CD4-positive, CD25-positive, alpha-beta regulatory T cell (primary cell): ENCODE measurements around the gene ASGR2. TPM values are rescaled to one million over a fixed set of nuclear protein-coding genes. Genes with fewer than 3 reads are reported as not detected.
"Not testable (repeated sequence)": the region's sequence is repeated elsewhere in the genome, so short reads cannot be mapped to it uniquely, and the experiment has no call there.

ENCODE experiments used
- ATAC-seq, 2 donors: fragments of 150-1000 bp; cut with Tn5 transposase; one replicate each; pipeline ENCODE4 v1.10.0; 2021; ENCODE audit warnings: low read depth in 2 of 2, moderate number of reproducible peaks in 2 of 2, moderate library complexity in 1 of 2
- DNase-seq, 3 donors: peaks; one replicate each; pipeline versions ENCODE4 v3.0.0 to v3.0.0-alpha.2; 2012 to 2022; ENCODE audit warnings: mixed read lengths in 1 of 3
- H3K27ac ChIP-seq: one replicate; pipeline ENCODE4 v1.7.0; 2013; ENCODE audit warnings: mild to moderate bottlenecking, low read length; ENCODE audit not compliant: insufficient read depth, poor library complexity, severe bottlenecking
- H3K27me3 ChIP-seq: one replicate; pipeline ENCODE4 v1.7.0; 2013; ENCODE audit warnings: low read length; ENCODE audit not compliant: control insufficient read depth, insufficient read depth
- H3K36me3 ChIP-seq: one replicate; pipeline ENCODE4 v1.7.0; 2013; ENCODE audit warnings: mild to moderate bottlenecking, low read length, moderate library complexity; ENCODE audit not compliant: control insufficient read depth, insufficient read depth
- H3K4me1 ChIP-seq: 2 replicates; pipeline ENCODE4 v1.7.0; 2013; ENCODE audit warnings: mild to moderate bottlenecking, low read length; ENCODE audit not compliant: insufficient read depth, control insufficient read depth, poor library complexity, severe bottlenecking
- H3K4me3 ChIP-seq: one replicate; pipeline ENCODE4 v1.7.0; 2013; ENCODE audit warnings: low read depth, mild to moderate bottlenecking, low read length, moderate library complexity
- H3K9me3 ChIP-seq, 2 experiments: 1 replicate in 1 of 2; 2 replicates in 1 of 2; pipeline ENCODE4 v1.7.0; 2013; ENCODE audit warnings: low read length in 2 of 2, mild to moderate bottlenecking in 1 of 2, moderate library complexity in 1 of 2; ENCODE audit not compliant: control insufficient read depth in 2 of 2
- H3K27ac Mint-ChIP-seq, 3 donors: one replicate each; pipeline ENCODE4 v1.8.0; 2020 to 2022; ENCODE audit warnings: mild to moderate bottlenecking in 3 of 3, mixed read lengths in 3 of 3, moderate library complexity in 2 of 3
- H3K27me3 Mint-ChIP-seq: one replicate; pipeline ENCODE4 v1.8.0; 2022; ENCODE audit warnings: mild to moderate bottlenecking, mixed read lengths
- H3K36me3 Mint-ChIP-seq: one replicate; pipeline ENCODE4 v1.8.0; 2020; ENCODE audit warnings: mixed read lengths
- H3K4me1 Mint-ChIP-seq, 4 donors: one replicate each; pipeline ENCODE4 v1.8.0; 2020 to 2022; ENCODE audit warnings: mixed read lengths in 4 of 4, mild to moderate bottlenecking in 1 of 4
- H3K4me3 Mint-ChIP-seq, 4 donors: one replicate each; pipeline ENCODE4 v1.8.0; 2020 to 2022; ENCODE audit warnings: mild to moderate bottlenecking in 4 of 4, mixed read lengths in 4 of 4, moderate library complexity in 3 of 4
- H3K9me3 Mint-ChIP-seq, 7 donors: one replicate each; pipeline ENCODE4 v1.8.0; 2020 to 2022; ENCODE audit warnings: mixed read lengths in 7 of 7, mild to moderate bottlenecking in 3 of 7, moderate library complexity in 2 of 7
- polyA plus RNA-seq, 4 donors: library from polyadenylated mRNA; unstranded; fragments of 300-500 nt; fragmentation: Illumina TruSeq; gene quantifications; one replicate each; pipeline ENCODE4 v1.2.3, GENCODE V29; 2021
- total RNA-seq: library from RNA; stranded (reverse); gene quantifications from one replicate; pipeline ENCODE4 v1.2.3, GENCODE V29; 2022

The ASGR2 gene
- total and polyA plus RNA-seq, 5 donors from 2014 or later, result not detected

DNA sequence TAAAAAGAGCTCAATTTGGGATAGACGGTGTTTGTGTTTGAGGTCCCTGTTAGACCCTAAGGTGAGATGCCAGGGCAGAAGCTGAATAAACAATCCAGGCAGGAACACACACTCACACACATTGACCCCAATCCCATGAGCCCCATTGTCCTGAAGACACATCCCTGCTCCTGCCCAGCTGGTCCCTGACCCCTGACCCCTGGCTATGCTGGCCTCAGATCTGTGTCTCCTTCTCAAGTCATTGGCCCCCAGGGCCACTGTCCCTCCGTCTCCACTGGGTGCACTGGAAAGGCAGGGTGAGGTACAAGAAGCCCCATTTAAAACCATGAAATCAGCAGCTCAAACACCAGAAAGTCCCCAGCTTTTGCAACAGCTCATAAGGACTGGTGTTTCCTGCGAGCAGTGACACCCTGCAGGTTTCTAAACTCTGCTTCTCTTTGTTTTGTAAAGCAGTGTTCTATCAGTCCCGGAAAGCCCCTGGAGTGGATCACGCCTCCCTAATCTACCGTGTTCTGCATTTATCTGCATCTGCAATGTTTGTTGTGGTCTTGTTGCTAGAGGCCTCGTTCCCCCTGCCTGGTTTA, 18.0 kb upstream of the ASGR2 start:
- Histone ChIP-seq H3K36me3 (no peaks in the 10 kb centered on the region), H3K4me3 (peak overlapping the region; percentile 41), H3K4me1 (peaks cover 9% of the 10 kb centered on the region), H3K9me3 (no peaks in the 10 kb centered on the region), H3K27ac (peak overlapping the region; percentile 61), H3K27me3 (peaks cover 2% of the 10 kb centered on the region)
- Mint-ChIP-seq H3K4me3 (peak overlapping the region in 2 of 4 donors; percentile 18 to 67), H3K27me3 (peaks cover 6% of the 10 kb centered on the region), H3K9me3 (no peaks in the 10 kb centered on the region), H3K36me3 (no peaks in the 10 kb centered on the region), H3K27ac (peak overlapping the region; percentile 52 to 93 (median 81)), H3K4me1 (peaks cover 5 to 23% (median 9%) of the 10 kb centered on the region in 4 donors)
- DNase-seq (peak; percentile 37 to 66 (median 59)), ATAC-seq (peak; percentile 72 to 80)

DNA sequence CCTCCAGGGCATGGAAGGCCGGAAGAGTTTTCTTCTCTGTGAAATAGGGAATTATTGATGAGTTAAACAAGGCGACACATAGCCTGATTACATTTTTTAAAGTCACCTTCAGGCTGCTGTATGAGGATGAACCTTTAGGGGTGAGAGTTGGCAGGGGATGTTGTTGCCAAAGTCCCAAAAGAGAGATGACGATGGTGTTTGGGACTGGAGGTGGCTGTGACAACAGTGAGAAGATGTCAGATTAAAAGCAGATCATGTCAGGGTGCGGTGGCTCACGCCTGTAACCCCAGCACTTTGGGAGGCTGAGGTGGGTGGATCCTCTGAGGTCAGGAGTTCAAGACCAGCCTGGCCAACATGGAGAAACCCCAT, 16.8 kb upstream of the ASGR2 start:
- DNase-seq, result no peak
- ATAC-seq, result no peak
- H3K36me3 ChIP-seq, result no peaks in the 10 kb centered on the region
- Mint-ChIP-seq H3K27ac (peak overlapping the region in 1 of 3 donors; percentile 82), H3K36me3 (no peaks in the 10 kb centered on the region), H3K4me1 (peaks cover 4 to 23% (median 9%) of the 10 kb centered on the region in 4 donors), H3K9me3 (no peaks in the 10 kb centered on the region), H3K4me3 (no peak overlapping the region), H3K27me3 (peaks cover 5% of the 10 kb centered on the region)
- no peaks in the 10 kb centered on the region for H3K9me3 ChIP-seq
- H3K27me3 ChIP-seq, result no peaks in the 10 kb centered on the region
- H3K4me3 ChIP-seq, result no peak overlapping the region
- H3K4me1 ChIP-seq, result peaks cover 9% of the 10 kb centered on the region
- no peak overlapping the region for H3K27ac ChIP-seq

DNA sequence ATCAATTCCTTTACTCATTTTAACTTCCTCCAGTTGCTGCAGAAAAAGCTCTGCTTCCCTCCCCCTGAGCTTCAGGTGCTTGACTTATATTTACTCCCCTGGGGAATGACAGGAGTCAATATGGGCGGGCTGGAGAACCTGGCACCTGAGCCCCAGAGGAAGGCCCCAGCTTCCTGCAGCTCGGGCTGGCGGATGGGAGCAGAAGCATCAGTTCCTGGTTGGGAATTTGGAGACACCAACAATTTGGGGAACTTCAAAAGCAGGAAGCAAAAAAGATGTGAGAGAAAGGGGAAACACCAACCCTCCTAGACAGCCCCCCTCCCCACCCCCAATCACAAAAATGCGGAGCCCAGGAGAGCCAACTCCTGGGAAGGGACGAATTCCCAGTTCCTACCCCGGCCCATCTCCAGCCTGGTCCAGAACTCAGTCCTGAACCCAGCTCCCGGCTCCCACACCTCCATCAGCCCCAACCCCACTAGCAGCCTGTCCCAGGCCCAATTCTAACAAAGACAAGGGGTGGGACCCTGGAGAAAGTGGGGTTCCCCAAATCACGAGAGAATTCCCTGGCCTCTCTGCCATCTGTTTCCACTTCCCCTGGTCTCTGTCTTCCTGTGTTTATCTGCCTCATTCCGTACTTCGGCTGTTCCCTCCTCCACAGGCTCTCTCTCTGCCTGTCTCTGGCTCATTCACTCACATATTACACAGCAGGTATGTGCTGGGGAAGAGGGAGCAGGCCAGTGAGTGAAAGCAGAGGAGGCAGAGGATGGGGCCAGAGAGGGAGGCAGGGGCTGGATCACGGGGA, 16.2 kb upstream of the ASGR2 start:
- DNase-seq (no peak), ATAC-seq (no peak)
- H3K4me3 Mint-ChIP-seq, result no peak overlapping the region
- Histone ChIP-seq H3K27ac (no peak overlapping the region), H3K9me3 (no peaks in the 10 kb centered on the region), H3K27me3 (no peaks in the 10 kb centered on the region), H3K4me3 (no peak overlapping the region), H3K4me1 (peaks cover 9% of the 10 kb centered on the region), H3K36me3 (no peaks in the 10 kb centered on the region)
- no peaks in the 10 kb centered on the region for H3K9me3 Mint-ChIP-seq
- H3K27me3 Mint-ChIP-seq, result no peaks in the 10 kb centered on the region
- H3K4me1 Mint-ChIP-seq, result peaks cover 0 to 20% (median 8%) of the 10 kb centered on the region in 4 donors
- peak overlapping the region in 2 of 3 donors; percentile 38 to 82 for H3K27ac Mint-ChIP-seq
- no peaks in the 10 kb centered on the region for H3K36me3 Mint-ChIP-seq

DNA sequence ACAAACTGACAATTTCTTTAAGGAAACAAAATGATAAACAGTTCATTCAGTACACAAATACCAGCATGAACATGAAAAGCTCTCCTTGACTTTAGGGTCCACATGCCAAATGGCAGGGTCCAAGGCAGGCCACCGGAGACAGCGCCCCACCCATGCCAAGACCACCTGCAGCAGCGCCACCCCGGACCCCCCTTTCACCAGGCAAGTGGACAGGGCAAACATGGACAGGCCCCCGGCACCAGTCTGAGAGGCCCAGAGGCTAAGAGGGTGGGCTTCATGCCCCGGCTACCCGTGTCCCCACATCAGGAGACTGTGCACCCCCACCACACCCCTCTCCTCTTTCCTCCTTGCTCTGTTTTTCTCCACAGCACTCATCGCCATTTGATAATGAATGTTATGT, 14.7 kb upstream of the ASGR2 start:
- Mint-ChIP-seq H3K36me3 (no peaks in the 10 kb centered on the region), H3K4me3 (no peak overlapping the region), H3K27me3 (no peaks in the 10 kb centered on the region), H3K4me1 (peaks cover 0 to 20% (median 8%) of the 10 kb centered on the region in 4 donors), H3K27ac (peak overlapping the region in 2 of 3 donors; percentile 55 to 56), H3K9me3 (no peaks in the 10 kb centered on the region)
- Histone ChIP-seq H3K4me1 (peaks cover 9% of the 10 kb centered on the region), H3K9me3 (no peaks in the 10 kb centered on the region), H3K36me3 (no peaks in the 10 kb centered on the region), H3K27me3 (no peaks in the 10 kb centered on the region), H3K27ac (no peak overlapping the region), H3K4me3 (no peak overlapping the region)
- no peak for DNase-seq
- no peak for ATAC-seq

DNA sequence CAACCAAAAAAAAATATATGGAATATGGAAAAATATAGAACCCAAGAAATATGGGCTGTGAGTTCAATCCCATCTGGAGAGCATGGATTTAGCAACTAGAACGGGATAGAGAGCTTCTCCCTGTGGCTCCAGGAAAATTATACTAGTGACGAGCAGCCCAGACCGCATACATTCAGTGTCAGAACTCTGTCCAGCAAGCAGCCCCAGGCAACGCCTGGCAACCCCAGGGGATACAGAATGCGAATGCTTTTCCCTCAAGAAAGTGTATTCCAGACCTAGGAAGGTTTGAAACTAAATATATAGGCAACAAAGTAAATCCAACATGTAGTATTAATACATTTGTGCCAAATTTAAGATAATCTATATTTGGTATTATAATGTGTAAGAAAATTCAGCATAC, 13.5 kb upstream of the ASGR2 start:
- H3K27ac ChIP-seq, result no peak overlapping the region
- H3K27me3 ChIP-seq, result no peaks in the 10 kb centered on the region
- DNase-seq (no peak), ATAC-seq (no peak)
- Mint-ChIP-seq H3K27ac (no peak overlapping the region), H3K4me1 (peaks cover 0 to 14% (median 5%) of the 10 kb centered on the region in 4 donors), H3K9me3 (no peaks in the 10 kb centered on the region), H3K27me3 (peaks cover 7% of the 10 kb centered on the region), H3K4me3 (no peak overlapping the region), H3K36me3 (no peaks in the 10 kb centered on the region)
- H3K4me1 ChIP-seq, result peaks cover 2% of the 10 kb centered on the region
- H3K36me3 ChIP-seq, result no peaks in the 10 kb centered on the region
- no peak overlapping the region for H3K4me3 ChIP-seq
- no peaks in the 10 kb centered on the region for H3K9me3 ChIP-seq

DNA sequence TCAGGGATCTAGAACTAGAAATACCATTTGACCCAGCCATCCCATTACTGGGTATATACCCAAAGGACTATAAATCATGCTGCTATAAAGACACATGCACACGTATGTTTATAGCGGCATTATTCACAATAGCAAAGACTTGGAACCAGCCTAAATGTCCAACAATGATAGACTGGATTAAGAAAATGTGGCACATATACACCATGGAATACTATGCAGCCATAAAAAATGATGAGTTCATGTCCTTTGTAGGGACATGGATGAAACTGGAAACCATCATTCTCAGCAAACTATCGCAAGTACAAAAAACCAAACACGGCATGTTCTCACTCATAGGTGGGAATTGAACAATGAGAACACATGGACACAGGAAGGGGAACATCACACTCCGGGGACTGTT, 12.9 kb upstream of the ASGR2 start:
- H3K27ac ChIP-seq, H3K4me1 ChIP-seq, ATAC-seq: not testable (repeated sequence)

DNA sequence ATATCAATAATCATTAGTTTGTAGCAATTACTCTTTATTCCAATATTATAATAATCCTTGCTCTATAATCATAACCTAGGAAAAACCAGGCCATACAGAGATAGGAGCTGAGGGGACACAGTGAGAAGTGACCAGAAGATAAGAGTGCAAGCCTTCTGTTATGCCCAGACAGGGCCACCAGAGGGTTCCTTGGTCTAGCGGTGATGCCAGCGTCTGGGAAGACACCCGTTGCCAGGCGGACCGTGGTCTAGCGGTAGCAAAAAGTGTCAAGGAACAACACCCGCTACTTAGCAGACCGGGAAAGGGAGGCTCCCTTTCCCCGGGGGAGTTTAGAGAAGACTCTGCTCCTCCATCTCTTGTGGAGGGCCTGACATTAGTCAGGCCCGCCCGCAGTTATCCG, 11.8 kb upstream of the ASGR2 start:
- ATAC-seq, H3K9me3 Mint-ChIP-seq, H3K9me3 ChIP-seq, H3K4me3 ChIP-seq, H3K4me1 ChIP-seq, H3K27ac Mint-ChIP-seq, H3K36me3 ChIP-seq, H3K4me1 Mint-ChIP-seq, H3K36me3 Mint-ChIP-seq, H3K27me3 ChIP-seq, DNase-seq, H3K4me3 Mint-ChIP-seq, H3K27ac ChIP-seq: not testable (repeated sequence)
- H3K27me3 Mint-ChIP-seq, result peaks cover 14% of the 10 kb centered on the region

More for the DNA sequence above, 12.9 kb upstream of the ASGR2 start:
- not testable (repeated sequence) for H3K9me3 Mint-ChIP-seq, H3K27ac Mint-ChIP-seq, H3K27me3 ChIP-seq, H3K36me3 ChIP-seq, H3K36me3 Mint-ChIP-seq, H3K4me1 Mint-ChIP-seq, H3K4me3 Mint-ChIP-seq, H3K4me3 ChIP-seq, H3K9me3 ChIP-seq, DNase-seq, H3K27me3 Mint-ChIP-seq

DNA sequence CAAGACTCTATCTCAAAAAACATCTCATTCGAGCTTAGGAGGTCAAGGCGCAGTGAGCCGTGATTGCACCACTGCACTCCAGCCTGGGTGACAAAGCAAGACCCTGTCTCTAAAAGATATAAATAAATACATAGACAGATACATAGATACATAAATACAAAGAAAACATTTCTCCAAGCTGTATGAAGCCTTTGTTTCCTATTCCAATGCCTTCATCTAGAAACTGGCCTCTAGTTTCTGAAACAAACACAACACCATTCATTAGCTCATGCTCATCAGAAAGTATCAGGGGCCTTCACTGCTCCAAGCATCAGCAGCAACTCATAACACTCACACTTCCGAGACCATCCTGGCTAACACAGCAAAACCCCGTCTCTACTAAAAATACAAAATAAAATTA, 10.3 kb upstream of the ASGR2 start:
- Histone ChIP-seq H3K4me1 (no peaks in the 10 kb centered on the region), H3K27ac (no peak overlapping the region), H3K9me3 (no peaks in the 10 kb centered on the region), H3K4me3 (no peak overlapping the region), H3K27me3 (peaks cover 3% of the 10 kb centered on the region), H3K36me3 (no peaks in the 10 kb centered on the region)
- Mint-ChIP-seq H3K27me3 (peaks cover 29% of the 10 kb centered on the region), H3K9me3 (no peaks in the 10 kb centered on the region), H3K36me3 (no peaks in the 10 kb centered on the region), H3K4me3 (no peak overlapping the region), H3K4me1 (peaks cover 0 to 2% (median 0%) of the 10 kb centered on the region in 4 donors), H3K27ac (no peak overlapping the region)
- no peak for DNase-seq
- no peak for ATAC-seq
